PC-3 (cell line): ENCODE results near the gene CD163L1.

Experiments
- EZH2phosphoT487 ChIP-seq: fragments of 300-600 bp; sonication (generic); IDR thresholded peaks from 2 replicates; pipeline ENCODE4 v1.6.1; 2018; ENCODE audit warnings: mild to moderate bottlenecking, antibody characterized with exemption, low read length, borderline replicate concordance
- TF ChIP-seq, protein P1 (sequence below): fragments of 300-600 bp; sonication (generic); conservative IDR thresholded peaks from 2 replicates; pipeline ENCODE4 v1.5.1; 2017; ENCODE audit warnings: antibody characterized with exemption, low read depth, mild to moderate bottlenecking, low read length

DNA sequence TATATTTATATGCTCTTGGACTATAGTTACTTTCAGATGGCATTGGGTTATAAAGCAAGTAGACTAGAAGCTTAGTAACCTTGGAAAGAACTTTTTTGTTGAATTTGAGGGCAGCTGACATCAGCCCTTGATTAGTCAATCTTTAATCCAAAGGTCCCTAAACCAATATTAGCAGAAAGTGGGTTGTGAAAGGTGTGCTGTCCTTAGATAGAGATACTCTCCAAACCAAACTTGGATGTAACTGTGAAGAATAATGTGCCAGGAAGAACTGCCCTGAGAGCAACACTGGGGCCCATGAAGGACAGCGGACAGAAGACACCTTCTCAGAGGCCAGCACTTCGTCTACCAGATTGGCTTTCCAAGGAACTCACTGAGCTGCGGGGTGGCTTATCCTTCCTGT, 49.1 kb upstream of the CD163L1 start:
- TF ChIP-seq, protein P1, sequence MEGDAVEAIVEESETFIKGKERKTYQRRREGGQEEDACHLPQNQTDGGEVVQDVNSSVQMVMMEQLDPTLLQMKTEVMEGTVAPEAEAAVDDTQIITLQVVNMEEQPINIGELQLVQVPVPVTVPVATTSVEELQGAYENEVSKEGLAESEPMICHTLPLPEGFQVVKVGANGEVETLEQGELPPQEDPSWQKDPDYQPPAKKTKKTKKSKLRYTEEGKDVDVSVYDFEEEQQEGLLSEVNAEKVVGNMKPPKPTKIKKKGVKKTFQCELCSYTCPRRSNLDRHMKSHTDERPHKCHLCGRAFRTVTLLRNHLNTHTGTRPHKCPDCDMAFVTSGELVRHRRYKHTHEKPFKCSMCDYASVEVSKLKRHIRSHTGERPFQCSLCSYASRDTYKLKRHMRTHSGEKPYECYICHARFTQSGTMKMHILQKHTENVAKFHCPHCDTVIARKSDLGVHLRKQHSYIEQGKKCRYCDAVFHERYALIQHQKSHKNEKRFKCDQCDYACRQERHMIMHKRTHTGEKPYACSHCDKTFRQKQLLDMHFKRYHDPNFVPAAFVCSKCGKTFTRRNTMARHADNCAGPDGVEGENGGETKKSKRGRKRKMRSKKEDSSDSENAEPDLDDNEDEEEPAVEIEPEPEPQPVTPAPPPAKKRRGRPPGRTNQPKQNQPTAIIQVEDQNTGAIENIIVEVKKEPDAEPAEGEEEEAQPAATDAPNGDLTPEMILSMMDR, result no peak
- no peak for TF ChIP-seq EZH2phosphoT487
